T follicular helper cell (primary cell): ENCODE measurements around the gene CARHSP1.
"Not testable (repeated sequence)": the region's sequence is repeated elsewhere in the genome, so short reads cannot be mapped to it uniquely, and the experiment has no call there.

Source experiments
- DNase-seq: peaks from one replicate; pipeline ENCODE4 v3.0.0-alpha.2; 2020; ENCODE audit warnings: low read depth

Gene CARHSP1

GRCh38 chr16:8893426-8893825 lies 24.6 kb upstream of the CARHSP1 start:
- DNase-seq, result no peak

GRCh38 chr16:8892101-8892575 lies 23.3 kb upstream of the CARHSP1 start:
- no peak for DNase-seq

GRCh38 chr16:8890549-8890921 lies 21.7 kb upstream of the CARHSP1 start:
- no peak for DNase-seq

- DNase-seq, result no peak
Observed at GRCh38 chr16:8889893-8890548, 21.2 kb upstream of the CARHSP1 start.

- DNase-seq, result no peak
Observed at GRCh38 chr16:8888951-8889892, 20.4 kb upstream of the CARHSP1 start.

GRCh38 chr16:8887952-8888560 lies 19.2 kb upstream of the CARHSP1 start:
- no peak for DNase-seq

GRCh38 chr16:8887431-8887765 lies 18.6 kb upstream of the CARHSP1 start:
- no peak for DNase-seq

GRCh38 chr16:8886593-8887430 lies 18.0 kb upstream of the CARHSP1 start:
- DNase-seq, result no peak

- no peak for DNase-seq
Observed at GRCh38 chr16:8885674-8886592, 17.1 kb upstream of the CARHSP1 start.

- no peak for DNase-seq
Observed at GRCh38 chr16:8882725-8883377, 14.0 kb upstream of the CARHSP1 start.

- DNase-seq, result no peak
Observed at GRCh38 chr16:8882041-8882617, 13.3 kb upstream of the CARHSP1 start, which contains the start of gene LITAFD. Gene LITAFD (plus strand): TSS chr16:8882351. CDS start chr16:8884356, 2,005 bp downstream.

- DNase-seq, result no peak
Observed at GRCh38 chr16:8880839-8881510, 12.2 kb upstream of the CARHSP1 start.

GRCh38 chr16:8878523-8878911 lies 9.7 kb upstream of the CARHSP1 start:
- no peak for DNase-seq

GRCh38 chr16:8877894-8878522 lies 9.2 kb upstream of the CARHSP1 start:
- DNase-seq, result no peak

GRCh38 chr16:8875317-8875716 lies 6.5 kb upstream of the CARHSP1 start:
- not testable (repeated sequence) for DNase-seq

- no peak for DNase-seq
Observed at GRCh38 chr16:8874388-8874787, 5.6 kb upstream of the CARHSP1 start.

- not testable (repeated sequence) for DNase-seq
Observed at GRCh38 chr16:8873866-8874195, 5.0 kb upstream of the CARHSP1 start.

GRCh38 chr16:8872967-8873865 lies 4.4 kb upstream of the CARHSP1 start:
- no peak for DNase-seq
